IPS-NIHi7 (cell line): ENCODE results near the gene FCN1.
"Not testable (repeated sequence)": the region's sequence is repeated elsewhere in the genome, so short reads cannot be mapped to it uniquely, and the experiment has no call there.

Source experiments
- DNase-seq: peaks from one replicate; pipeline ENCODE4 v3.0.0; 2012; ENCODE audit warnings: mixed read lengths; ENCODE audit errors: extremely low spot score

FCN1 gene

DNA sequence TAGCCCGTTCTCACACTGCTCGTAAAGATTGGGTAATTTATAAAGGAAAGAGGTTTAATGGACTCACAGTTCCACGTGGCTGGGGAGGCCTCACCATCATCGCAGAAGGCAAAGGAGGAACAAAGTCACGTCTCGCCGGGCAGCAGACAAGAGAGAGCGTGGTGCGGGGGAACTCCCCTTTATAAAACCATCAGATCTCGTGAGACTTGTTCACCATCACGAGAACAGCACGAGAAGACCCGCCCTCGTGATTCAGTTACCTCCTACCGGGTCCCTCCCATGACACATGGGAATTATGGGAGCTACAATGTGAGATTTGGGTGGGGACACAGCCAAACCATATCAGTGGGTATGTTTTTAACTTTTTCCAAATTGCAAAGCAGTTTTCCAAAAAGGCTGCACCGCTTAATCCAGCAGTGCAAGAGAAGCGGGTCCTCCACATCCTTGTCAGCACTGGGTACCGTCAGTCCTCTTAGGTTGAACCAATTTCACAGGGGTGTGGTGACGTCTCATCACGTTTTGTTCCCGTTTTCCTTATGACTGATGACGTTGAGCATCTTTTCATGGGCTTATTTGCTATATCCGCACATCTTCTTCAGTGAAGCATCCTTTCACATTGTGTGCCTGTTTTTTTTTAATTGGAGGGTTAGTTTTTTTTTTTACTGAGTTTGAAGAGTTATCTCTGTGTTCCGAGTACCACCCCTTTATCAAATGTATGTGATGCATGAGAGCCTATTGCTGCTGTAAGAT lies 45.1 kb downstream of the FCN1 start:
- no peak for DNase-seq

DNA sequence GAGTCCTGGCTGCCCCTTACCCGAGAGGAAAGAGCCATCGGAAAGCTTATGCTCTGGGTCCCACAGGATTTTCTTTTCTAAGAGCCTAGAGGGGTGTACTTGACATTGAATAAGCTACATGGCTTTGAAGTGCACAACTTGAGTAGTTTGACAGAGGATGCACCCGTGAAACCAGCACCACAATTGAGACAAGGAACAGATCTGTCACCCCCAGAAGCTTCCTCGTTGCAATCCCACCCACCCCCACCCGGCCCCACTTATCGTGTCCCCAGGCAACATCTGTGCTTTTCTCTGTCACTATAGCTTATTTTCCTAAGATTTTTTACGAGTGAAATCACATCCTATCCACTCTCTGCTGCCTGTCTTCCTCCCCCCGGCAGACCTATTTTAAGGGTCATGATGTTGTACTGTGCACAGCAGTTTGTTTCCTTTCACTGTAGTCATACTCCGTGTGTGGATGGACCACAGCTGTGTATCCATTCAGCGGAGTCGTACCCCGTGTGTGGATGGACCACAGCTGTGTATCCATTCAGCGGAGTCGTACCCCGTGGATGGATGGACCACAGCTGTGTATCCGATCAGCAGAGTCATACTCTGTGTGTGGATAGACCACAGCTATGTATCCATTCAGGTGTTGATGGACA lies 45.9 kb downstream of the FCN1 start:
- no peak for DNase-seq

DNA sequence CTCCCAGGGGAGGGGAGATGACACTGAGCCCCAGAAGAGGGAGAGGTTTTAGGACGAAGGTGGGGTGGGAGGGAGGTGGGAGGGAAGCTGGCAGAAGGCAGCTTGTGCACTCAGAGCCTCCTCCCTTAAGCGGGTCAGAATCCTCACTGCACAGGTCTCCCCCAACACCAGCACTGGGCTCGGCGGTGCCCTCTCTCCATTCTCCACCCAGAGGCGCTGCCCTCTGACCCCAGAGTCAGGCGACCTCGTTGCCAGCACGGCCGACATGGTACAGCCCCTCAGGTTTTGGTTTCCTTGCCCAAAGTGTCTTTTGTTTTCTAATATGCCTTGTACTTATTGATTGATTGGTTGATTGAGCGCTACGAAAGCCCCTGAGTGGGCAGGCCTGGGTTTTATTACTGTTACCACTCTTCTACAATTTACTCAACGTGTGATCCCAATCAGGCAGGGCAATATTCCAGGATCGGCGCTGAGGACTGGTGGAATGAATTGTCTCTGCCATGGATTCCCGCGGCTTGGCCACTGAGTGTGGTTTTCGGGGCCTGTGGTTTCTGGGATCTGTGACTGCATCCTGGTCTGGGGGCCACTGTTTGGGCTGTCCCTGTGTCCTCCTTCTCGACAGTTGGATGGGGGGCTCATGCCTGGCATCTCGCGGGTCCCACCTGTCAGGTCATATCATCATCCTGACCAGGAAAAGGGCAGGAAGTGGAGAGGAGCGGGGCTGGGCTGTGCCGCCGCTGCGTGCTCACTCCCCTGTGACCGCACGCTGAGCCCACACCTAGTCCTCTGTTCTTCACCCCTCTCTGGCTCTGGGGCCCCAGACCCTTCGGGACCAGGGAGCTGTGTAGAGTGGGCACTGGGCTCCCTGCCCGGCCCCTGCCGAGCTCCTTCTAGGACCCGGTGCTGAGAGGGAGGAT lies 46.7 kb downstream of the FCN1 start:
- DNase-seq = no peak

DNA sequence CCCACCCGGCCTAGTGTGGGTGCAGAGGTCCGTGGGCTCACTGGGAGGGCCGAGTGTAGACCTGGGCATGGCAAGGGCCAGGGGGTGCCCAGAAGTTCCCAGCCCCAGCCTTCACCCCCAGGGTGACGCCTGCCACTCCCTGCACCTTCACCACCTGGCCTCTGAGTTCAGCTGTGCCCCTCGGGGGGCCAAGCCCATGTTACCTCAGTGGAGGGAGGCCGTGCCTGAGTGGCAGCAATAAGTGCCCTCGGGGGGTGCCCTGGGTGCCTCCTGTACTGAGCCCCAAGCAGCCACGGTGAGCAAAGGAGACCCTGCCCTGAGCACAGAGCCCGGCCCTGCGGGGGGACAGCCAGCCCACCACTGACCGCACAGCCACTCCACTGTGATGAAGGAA lies 47.4 kb downstream of the FCN1 start:
- no peak for DNase-seq

DNA sequence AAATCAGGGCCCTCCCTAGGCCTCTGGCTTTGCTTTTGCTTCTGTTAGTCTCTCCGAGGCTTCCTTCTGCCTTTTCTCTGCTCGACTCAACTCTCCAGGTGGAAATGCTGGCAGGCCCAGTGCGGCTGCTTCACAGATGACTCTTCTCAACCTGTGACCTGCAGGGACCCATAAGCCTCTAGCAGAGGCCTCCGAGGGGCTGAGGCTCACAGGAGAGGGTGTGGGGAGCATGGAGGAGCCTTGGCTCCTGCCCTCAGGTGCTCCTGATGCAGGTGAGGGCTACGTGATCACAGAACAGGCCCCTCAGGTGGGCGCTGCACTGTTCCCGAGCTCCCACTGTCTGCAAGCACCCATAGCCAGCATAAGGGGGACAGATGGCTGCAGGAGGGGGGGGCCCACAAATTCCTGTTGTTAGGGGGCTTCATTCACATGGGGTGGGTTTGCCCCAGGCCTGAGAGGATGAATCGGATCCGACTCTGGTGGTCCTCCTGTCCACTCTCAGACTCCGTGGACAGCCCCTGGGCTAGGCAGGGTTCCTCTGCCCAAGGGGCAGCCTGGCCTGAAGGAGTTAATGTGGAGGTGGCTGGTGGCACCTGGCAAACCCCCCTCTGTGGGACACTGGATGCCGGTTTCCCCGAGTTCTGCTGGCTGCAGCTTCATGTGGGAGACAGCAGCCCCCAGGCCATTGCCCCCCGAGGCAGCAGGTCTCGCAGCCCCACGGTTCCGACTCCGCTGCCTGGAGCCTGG lies 48.0 kb downstream of the FCN1 start:
- no peak for DNase-seq

DNA sequence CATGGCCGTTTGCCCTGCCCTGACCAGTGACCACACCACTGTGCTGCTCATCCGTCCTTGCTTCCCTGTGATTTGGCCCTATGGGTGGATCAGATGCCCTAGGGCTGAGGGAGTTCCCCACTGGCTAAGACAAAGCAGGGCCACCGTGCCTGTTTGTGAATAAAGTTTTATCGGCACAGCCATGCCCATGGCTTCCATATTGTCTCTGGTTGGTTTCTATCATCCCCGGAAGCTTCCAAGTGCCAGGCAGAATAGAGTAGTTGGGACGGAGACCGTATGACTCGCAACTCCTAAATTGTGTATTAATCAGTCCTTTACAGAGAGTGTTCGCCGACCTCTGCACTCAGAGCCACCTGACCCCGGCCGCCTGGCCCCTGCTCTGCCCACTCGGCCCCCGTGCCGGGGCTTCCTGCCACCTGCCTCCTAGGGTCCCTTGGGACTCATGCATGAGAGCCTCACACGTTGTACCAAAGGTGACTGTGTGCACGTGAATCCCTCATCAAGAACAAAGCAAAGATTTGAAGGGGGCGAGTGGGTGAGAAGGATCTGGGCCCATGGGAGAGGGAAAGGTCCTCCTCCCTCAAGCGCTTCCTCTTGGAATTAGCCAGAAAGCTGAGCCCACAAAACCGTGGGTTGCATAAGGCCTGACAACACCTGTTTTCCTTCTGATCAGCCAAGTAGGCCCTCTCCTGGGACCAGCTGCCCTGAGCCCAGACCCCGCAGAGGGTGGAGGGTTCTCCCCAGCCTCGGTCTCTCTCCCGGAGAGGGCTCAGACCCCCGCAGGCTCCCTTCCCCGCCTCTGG lies 48.8 kb downstream of the FCN1 start:
- no peak for DNase-seq

DNA sequence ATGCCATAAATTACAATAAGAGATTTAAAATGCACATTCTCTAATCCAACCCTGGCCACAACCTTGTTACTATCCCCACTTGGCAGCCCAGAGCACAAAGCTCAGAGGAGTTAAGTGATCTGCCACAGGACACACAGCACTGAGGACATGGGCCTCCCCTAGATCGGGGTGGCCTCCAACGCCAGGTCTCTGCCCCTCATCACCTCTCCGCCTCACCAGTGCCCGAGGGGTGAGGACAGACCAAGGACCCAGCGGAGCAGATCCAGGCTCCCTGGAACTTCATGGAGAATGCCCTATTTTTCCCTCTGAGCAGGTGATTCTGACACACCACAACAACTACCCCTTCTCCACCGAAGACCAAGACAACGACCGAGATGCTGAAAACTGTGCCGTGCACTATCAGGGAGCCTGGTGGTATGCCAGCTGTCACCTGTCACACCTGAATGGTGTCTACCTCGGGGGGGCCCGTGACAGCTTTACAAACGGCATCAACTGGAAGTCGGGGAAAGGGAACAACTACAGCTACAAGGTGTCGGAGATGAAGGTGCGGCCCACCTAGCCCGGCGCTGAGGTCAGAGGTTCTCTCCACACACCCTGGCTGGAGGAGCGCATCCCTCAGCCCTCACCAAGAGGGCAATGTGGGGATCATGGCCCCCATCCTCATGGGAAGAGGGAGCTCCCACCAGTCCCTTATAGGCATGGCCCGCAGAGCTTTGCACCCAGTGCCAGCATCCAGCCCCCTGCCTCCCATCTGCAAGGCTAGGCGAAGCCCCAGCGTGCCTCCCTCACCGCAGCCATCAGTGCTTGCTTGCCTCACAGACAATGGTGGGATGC lies 49.6 kb downstream of the FCN1 start:
- DNase-seq = no peak

DNA sequence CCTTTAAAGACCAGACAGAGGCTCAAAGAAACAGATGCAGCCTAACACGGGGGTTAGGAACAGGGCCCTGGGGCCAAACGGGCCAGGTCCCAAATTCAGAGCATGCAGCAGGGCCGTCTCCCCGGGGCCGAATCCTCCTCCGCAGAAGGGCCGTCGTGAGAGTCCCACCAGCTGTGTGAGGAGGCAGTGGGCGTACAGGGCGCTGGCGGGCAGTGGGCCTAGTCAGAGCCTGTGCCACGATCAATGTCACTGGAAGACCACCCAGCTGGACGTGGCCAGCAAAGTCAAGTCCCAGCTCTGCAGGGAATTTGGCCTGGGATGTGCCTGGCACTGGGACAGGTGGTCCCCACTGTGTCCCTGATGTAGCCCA lies 52.9 kb downstream of the FCN1 start:
- DNase-seq = no peak

DNA sequence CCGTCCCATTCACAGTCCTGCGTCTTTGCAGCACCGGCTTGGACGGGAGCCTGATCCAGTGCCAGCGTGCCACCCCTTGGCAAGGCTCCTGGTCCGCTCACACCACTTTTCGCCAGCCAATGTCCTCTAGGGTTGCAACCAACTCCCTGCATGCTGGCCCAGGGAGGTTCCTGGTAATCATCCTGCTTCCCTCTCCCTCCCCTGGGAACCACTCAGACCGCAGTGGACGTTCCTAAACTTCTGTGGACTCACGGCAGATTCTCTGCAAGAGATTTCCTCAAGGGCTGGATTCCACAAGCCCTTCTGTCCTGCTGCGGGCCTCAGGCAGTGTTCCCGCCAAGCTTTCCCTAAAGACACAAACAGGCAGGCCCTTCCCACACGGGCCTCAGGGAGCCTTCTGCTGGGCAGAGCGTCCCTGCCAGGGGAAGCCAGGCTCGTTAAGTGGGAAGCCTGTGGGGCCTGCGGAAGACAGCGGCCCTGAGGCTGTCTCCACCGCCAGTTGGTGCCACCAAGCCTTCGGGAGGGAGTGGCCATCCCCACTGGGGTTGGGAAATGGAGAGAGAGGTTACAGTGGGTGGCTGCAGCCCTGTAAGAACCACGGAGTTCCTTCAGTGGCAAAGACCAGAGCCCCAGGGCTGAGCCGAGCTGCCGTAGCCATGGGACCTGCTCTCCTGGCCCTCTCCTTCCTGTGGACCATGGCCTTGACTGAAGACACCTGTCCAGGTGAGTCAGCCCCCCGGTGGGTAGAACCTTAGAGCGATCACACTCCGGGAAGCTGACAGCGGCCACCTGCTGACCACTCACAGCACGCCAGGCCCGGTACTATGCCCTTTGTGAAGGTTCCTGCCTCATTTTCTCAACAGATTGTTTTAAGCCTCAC lies 53.5 kb downstream of the FCN1 start:
- no peak for DNase-seq

DNA sequence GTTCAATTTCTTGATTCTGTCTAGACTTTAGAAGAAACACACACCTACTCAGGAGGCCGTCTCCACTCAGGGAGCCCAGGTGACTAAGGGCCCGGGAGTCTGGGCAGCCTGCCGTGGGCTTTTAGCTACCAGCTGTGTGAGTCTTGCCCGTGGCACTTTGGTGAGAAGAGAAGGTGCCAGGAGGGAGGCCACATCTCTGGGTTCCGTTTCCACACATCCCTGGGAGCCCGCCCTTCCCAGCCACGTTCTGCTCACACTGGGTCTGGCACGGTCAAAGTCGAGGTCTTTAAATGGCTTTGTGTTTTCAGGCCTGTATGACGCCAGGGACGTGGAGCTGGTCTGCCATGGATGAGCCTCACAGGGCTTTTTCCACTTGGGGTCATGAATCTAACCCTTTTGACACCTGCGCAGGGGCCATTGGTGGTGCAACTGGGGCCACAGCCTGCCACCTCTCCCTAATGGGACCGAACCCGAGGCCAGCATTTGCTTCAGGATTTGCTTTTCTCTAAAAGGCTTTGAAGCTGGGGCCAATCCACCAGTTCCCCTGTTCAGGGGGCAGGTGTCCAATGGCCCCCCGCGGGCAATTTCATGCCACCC lies 54.3 kb downstream of the FCN1 start:
- no peak for DNase-seq

DNA sequence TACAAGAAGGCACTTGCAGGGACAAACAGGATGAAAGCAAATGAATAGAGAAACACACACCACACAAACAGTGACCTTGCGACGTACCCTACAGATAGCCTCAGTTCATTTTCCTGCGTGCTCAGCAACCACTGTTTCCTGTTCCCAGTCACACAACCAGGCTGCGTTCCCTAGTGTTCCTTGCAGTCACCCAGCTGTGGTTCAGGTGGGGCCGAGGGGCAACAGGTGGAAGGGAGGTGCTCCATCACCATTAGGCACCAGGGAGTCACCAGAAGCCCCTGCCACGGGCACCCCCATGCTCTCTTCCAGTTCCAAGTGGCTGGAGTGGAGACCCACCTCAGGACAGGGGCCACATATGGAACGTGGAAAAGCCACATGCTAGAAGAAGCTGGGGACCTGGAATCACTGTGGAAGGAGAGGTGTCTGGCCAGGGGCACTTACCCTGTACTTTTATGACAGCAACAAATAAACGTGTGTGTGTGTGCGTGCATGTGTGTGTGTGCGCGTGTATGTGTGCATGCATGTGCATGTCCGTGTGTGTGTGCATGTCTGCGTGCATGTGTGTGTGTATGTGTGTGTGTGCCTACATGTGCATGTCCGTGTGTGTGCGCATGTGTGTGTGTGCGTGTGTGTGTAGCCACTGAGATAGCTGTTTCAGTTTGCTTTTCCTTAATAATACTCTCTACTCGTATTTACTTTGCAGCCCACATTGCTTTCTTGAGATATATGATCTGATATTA lies 55.9 kb downstream of the FCN1 start:
- no peak for DNase-seq

DNA sequence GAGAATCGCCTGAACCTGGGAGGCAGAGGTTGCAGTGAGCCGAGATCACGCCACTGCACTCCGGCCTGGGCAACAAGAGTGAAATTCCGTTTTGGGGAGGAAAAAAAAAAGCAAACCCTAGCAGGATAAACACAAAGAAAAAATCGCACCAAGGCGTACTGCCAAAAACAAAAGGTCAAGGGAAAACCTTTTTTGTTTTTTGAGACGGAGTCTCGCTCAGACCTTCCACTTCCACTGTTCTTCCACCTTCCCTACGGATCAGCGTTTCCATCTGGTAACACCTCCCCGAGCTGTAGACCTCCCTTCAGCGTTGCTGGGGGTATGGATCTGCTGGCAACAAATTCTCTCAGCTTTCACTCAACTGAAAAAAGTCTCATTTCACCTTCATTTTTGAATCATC lies 57.2 kb downstream of the FCN1 start:
- no peak for DNase-seq

DNA sequence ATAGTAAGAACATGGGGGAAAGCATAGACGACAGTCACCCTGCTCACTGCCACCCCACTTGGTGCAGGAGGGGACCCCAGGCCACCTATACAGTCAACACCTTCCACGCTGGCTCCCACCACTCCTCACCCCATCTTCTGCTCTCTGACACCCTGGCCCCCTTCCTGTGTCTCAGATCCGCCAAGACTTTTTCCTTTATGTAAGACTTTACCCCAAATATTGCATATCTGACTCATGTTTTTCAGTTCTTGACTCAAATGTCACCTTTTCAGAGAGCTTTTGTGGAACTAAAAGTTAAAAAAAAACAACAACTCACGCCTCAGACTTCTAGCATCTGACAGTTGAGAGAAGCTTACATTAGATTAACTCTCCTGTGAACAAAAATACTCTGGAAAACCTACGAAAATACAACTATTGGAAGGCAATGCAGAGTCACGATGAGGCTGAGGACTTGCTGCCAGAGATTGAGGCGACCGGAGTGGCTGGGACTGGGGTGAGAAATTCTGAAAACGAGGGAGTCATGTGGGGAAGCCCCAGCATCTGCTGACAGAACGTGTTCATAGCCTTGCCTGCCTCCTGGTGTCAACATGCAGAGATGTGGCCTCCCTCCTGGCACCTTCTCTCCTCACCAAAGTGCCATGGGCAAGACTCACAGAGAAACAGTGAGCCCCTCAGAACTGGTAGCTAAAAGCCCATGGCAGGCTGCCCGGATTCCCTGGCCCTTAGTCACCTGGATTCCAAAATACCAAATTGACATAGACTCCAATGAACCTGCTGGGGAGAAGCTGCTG lies 59.5 kb downstream of the FCN1 start:
- DNase-seq = no peak

DNA sequence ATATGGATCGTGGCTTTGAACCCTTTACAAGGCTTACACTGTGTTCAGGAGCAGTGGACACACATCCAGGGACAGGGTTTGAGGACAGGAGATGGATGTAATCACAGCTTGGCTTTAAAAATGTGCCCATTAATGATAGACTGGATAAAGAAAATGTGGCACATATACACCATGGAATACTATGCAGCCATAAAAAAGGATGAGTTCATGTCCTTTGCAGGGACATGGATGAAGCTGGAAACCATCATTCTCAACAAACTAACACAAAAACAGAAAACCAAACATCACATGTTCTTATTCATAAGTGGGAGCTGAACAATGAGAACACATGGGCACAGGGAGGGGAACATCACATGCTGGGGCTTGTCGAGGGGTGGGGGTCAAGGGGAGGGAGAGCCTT lies 60.3 kb downstream of the FCN1 start:
- DNase-seq = not testable (repeated sequence)

DNA sequence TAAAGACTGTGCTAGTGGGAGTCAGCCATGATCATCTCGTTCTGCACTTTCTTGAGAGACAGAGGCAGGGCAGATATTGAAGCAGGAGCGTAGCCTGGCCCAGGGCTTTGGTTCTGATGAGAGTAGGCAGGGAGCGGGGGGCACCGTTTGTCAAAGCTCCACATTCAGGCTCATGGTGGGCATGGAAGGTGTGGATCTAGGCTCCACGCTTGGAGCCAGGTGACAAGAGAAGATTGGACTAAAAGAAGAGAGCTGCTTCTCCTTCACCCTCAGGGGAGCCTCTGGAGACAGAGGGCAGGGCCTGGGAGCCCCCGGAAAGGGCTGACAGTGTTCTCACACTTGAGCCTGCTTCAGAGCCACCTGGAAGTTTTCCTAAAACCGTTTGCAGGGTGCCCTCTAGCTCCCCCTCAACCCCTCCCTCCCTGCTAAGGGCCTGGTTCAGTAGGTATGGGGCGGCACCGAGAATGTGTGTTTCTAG lies 61.8 kb downstream of the FCN1 start:
- DNase-seq = no peak
